ENCODE measurements around the gene CAGE1. TPM values are rescaled to one million over a fixed set of nuclear protein-coding genes. Genes with fewer than 3 reads are reported as not detected.

The CAGE1 gene
- total RNA-seq, 1 experiment from 2014 or later: 0.29 TPM

DNA sequence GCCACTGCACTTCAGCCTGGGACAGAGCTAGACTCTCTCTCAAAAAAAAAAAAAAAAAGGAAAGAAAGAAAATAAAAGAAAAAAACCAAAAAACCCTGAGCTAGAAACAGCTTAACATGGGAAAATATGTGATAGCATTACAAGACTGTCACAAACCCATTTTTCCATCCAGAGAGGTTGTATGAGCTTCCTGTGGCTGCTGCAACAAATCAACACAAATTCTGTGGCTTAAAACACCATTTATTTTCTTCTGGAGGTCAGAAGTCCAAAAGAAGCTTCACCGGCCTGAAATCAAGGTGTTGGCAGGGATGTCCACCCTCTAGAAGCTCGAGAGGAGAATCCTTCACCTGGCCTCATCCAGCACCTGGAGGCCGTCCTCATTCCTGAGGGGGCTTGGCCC is 54.9 kb downstream of the CAGE1 start:
- H2AFZ ChIP-seq (ENCODE audit: low read length): no peak overlapping the region
- BruUV-seq (replicated peaks): no TSS peak
- no peak overlapping the region for H3K4me2 ChIP-seq (ENCODE audit: low read length)
- ChIA-PET POLR2A (ENCODE audit: unreplicated experiment) (no interaction called here), CTCF (interaction anchor here (0.6 kb wide), 1 partner anchor 105 kb away, joined by 12 read pairs; no protein-coding TSS in a partner anchor)
- H3K27me3 ChIP-seq (ENCODE audit: low read length): no peaks in the 10 kb centered on the region
- H3K9ac ChIP-seq (ENCODE audit: low read length): no peak overlapping the region
- H3K9me3 ChIP-seq (ENCODE audit: low read length): no peaks in the 10 kb centered on the region
- intact Hi-C loops (cut with micrococcal nuclease): no loop called here
- ATAC-seq: no peak
- no peak overlapping the region for H3K4me3 ChIP-seq (ENCODE audit: low read length)
- no peaks in the 10 kb centered on the region for H3K4me1 ChIP-seq (ENCODE audit: insufficient read depth, low read length)
- no peaks in the 10 kb centered on the region for H3F3A ChIP-seq (ENCODE audit: low read length, unreplicated experiment)
- H3K9me2 ChIP-seq (replicated peaks; ENCODE audit: low read length): no peaks in the 10 kb centered on the region
- no peak overlapping the region for H3K27ac ChIP-seq (ENCODE audit: low read length)
- DNase-seq: no peak
- no peaks in the 10 kb centered on the region for H3K79me2 ChIP-seq (ENCODE audit: low read length)
- no peak for TF ChIP-seq EZH2phosphoT487 (IDR thresholded peaks at IDR 0.05; ENCODE audit: borderline replicate concordance, low read length)
- TF ChIP-seq, protein P1, sequence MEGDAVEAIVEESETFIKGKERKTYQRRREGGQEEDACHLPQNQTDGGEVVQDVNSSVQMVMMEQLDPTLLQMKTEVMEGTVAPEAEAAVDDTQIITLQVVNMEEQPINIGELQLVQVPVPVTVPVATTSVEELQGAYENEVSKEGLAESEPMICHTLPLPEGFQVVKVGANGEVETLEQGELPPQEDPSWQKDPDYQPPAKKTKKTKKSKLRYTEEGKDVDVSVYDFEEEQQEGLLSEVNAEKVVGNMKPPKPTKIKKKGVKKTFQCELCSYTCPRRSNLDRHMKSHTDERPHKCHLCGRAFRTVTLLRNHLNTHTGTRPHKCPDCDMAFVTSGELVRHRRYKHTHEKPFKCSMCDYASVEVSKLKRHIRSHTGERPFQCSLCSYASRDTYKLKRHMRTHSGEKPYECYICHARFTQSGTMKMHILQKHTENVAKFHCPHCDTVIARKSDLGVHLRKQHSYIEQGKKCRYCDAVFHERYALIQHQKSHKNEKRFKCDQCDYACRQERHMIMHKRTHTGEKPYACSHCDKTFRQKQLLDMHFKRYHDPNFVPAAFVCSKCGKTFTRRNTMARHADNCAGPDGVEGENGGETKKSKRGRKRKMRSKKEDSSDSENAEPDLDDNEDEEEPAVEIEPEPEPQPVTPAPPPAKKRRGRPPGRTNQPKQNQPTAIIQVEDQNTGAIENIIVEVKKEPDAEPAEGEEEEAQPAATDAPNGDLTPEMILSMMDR (conservative IDR thresholded peaks at IDR 0.05; ENCODE audit: low read depth, low read length): no peak
- TF ChIP-seq EZH2 (IDR thresholded peaks at IDR 0.05; ENCODE audit: low read length, unreplicated experiment): no peak
- no peaks in the 10 kb centered on the region for H3K36me3 ChIP-seq (ENCODE audit: low read depth, low read length)
- H4K20me1 ChIP-seq (ENCODE audit: low read length): no peaks in the 10 kb centered on the region

DNA sequence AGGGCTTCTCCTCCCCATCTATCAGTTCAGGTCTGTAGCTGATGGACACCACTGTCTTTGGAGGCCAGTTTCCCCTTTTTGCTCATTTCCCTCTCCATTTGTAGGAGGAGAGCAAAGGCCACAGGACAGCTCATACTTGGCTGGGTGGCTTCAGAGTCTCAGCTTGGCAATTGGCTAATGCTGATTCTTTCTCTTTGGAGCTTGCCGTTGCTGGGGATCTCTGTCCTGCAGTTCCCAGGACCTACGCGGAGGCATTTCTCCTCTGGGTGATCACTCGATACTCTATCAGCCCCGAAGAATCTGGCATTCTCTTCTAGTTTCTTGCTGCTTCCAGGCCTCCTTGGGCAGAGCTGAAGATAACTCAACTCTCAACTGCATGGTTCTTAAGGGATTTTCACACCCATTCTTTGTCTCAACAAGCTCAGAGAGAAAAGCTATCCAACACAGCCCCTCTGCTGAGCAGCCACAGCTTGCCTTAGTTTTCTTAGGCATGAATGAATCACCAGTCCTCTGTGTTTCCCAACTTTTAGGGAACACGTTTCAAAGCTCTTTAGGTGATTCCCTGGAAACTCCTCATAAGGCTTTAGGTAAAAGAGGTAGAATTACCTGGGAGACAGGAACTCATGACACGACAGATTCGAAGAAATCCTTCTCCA is 57.3 kb downstream of the CAGE1 start:
- ATAC-seq: no peak
- no peak for TF ChIP-seq EZH2 (IDR thresholded peaks at IDR 0.05; ENCODE audit: low read length, unreplicated experiment)
- TF ChIP-seq, protein P1 (conservative IDR thresholded peaks at IDR 0.05; ENCODE audit: low read depth, low read length): no peak
- TF ChIP-seq EZH2phosphoT487 (IDR thresholded peaks at IDR 0.05; ENCODE audit: borderline replicate concordance, low read length): no peak
- Histone ChIP-seq H3F3A (ENCODE audit: low read length, unreplicated experiment) (no peaks in the 10 kb centered on the region), H3K27me3 (ENCODE audit: low read length) (no peaks in the 10 kb centered on the region), H3K4me2 (ENCODE audit: low read length) (no peak overlapping the region), H3K4me1 (ENCODE audit: insufficient read depth, low read length) (no peaks in the 10 kb centered on the region), H2AFZ (ENCODE audit: low read length) (no peak overlapping the region), H3K9me2 (replicated peaks; ENCODE audit: low read length) (no peaks in the 10 kb centered on the region), H3K4me3 (ENCODE audit: low read length) (no peak overlapping the region), H3K9ac (ENCODE audit: low read length) (no peak overlapping the region), H3K9me3 (ENCODE audit: low read length) (no peaks in the 10 kb centered on the region), H4K20me1 (ENCODE audit: low read length) (no peaks in the 10 kb centered on the region), H3K36me3 (ENCODE audit: low read depth, low read length) (no peaks in the 10 kb centered on the region), H3K27ac (ENCODE audit: low read length) (no peak overlapping the region), H3K79me2 (ENCODE audit: low read length) (no peaks in the 10 kb centered on the region)
- intact Hi-C loops (cut with micrococcal nuclease): no loop called here
- BruUV-seq (replicated peaks): no TSS peak
- DNase-seq: no peak
- ChIA-PET POLR2A (ENCODE audit: unreplicated experiment) (no interaction called here), CTCF (no interaction called here)

DNA sequence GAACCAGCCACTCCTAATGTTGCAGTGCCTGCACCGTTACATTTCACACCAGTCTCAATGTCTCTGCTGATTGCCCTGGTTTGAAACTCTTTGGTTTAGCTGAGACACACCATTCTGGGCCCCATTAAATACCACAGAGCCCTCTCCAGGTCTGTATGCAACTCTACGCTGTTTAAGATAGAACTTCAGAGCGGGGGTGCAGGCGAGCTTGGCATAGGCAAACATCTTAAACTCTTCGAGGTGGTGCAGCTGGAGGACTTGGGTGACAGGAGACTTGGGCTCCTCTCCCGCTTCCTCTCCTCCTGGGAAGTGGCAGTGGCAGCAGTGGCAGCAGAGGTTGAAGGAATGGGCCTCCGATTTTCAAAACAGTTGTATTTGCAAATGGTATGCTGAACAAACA is 58.1 kb downstream of the CAGE1 start:
- Histone ChIP-seq H3K79me2 (ENCODE audit: low read length) (no peaks in the 10 kb centered on the region), H4K20me1 (ENCODE audit: low read length) (no peaks in the 10 kb centered on the region), H3K27me3 (ENCODE audit: low read length) (no peaks in the 10 kb centered on the region), H2AFZ (ENCODE audit: low read length) (no peak overlapping the region), H3K9ac (ENCODE audit: low read length) (no peak overlapping the region), H3K4me3 (ENCODE audit: low read length) (no peak overlapping the region), H3K4me1 (ENCODE audit: insufficient read depth, low read length) (no peaks in the 10 kb centered on the region), H3F3A (ENCODE audit: low read length, unreplicated experiment) (no peaks in the 10 kb centered on the region), H3K27ac (ENCODE audit: low read length) (no peak overlapping the region), H3K4me2 (ENCODE audit: low read length) (no peak overlapping the region), H3K36me3 (ENCODE audit: low read depth, low read length) (no peaks in the 10 kb centered on the region), H3K9me3 (ENCODE audit: low read length) (no peaks in the 10 kb centered on the region), H3K9me2 (replicated peaks; ENCODE audit: low read length) (no peaks in the 10 kb centered on the region)
- intact Hi-C loops (cut with micrococcal nuclease): no loop called here
- DNase-seq (no peak), ATAC-seq (no peak)
- ChIA-PET POLR2A (ENCODE audit: unreplicated experiment) (no interaction called here), CTCF (no interaction called here)
- no TSS peak for BruUV-seq (replicated peaks)
- TF ChIP-seq, protein P1 (conservative IDR thresholded peaks at IDR 0.05; ENCODE audit: low read depth, low read length): no peak
